Peyer's patch (tissue), 4 donors: ENCODE measurements around the gene MMP28. TPM values are rescaled to one million over a fixed set of nuclear protein-coding genes. Genes with fewer than 3 reads are reported as not detected.
"Not testable (repeated sequence)": the region's sequence is repeated elsewhere in the genome, so short reads cannot be mapped to it uniquely, and the experiment has no call there.

Experiments used
- DNase-seq, 3 donors: peaks; one replicate each; pipeline ENCODE4 v3.0.0-alpha.2; 2017 to 2019
- H3K27ac ChIP-seq, 4 donors: fragments of 200-600 bp; sonication (generic); one replicate each; pipeline ENCODE4 v1.5.1; 2016 to 2019
- H3K27me3 ChIP-seq, 2 donors: fragments of 200-600 bp; sonication (generic); one replicate each; pipeline ENCODE4 v1.5.1; 2019
- H3K36me3 ChIP-seq, 3 donors: fragments of 200-600 bp; sonication (generic); one replicate each; pipeline ENCODE4 v1.5.1; 2016 to 2019
- H3K4me1 ChIP-seq, 4 donors: fragments of 200-600 bp; sonication (generic); one replicate each; pipeline ENCODE4 v1.5.1; 2016 to 2019
- H3K4me3 ChIP-seq, 4 donors: fragments of 200-600 bp; sonication (generic); 1 replicate in 3 of 4; 2 replicates in 1 of 4; pipeline ENCODE4 v1.5.1; 2016 to 2019; ENCODE audit warnings: mild to moderate bottlenecking in 1 of 4
- H3K9me3 ChIP-seq, 4 donors: fragments of 200-600 bp; sonication (generic); one replicate each; pipeline ENCODE4 v1.5.1; 2016 to 2019; ENCODE audit warnings: mild to moderate bottlenecking in 1 of 4
- CTCF ChIP-seq, 6 experiments: fragments of 450-650 bp in 4 of 6; fragments of 200-600 bp in 2 of 6; sonication (generic) in 1 of 6; IDR thresholded peaks; one replicate each; pipeline ENCODE4 v1.5.1; 2017 to 2019; ENCODE audit warnings: antibody characterized with exemption in 6 of 6, mild to moderate bottlenecking in 3 of 6, moderate library complexity in 1 of 6
- POLR2A ChIP-seq, 2 donors: fragments of 450-650 bp; IDR thresholded peaks; one replicate each; pipeline ENCODE4 v1.5.1; 2017; ENCODE audit warnings: antibody characterized with exemption in 2 of 2, mild to moderate bottlenecking in 2 of 2, moderate library complexity in 2 of 2
- total RNA-seq, 4 donors: library from RNA; depleted of rRNA; stranded (reverse); fragments of >200 nt; gene quantifications; one replicate each; pipeline ENCODE4 v1.1.0, GENCODE V29; 2016

The MMP28 gene
- total RNA-seq, 4 donors from 2014 or later = 3.3 to 85.3 (median 56.7) TPM

DNA sequence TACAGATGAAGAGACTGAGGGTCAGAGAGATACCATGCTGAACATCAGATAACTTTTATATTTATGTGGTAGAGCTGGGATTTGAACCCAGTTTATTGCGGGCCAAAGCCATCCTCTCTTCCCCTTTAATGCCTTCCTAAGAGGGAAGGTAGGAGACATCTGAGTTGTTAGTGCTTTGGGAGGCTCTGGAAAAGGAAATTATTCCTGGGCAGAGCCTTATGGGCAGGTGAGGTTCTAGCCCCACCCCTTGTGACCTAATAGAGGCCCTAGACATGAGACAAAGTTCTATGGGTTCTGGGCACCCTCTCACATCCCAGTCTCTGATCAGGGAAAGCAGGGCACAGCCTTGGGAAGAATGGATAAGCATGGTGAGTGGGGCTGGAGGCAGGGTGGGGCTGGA is 34.9 kb downstream of the MMP28 start, which contains the start of gene C17orf50:
Gene C17orf50 (plus strand): TSS at position 301 of the 400 bp plus-strand sequence. CDS start 55 bp downstream, at position 356.
- Histone ChIP-seq H3K27me3 (no peaks in the 10 kb centered on the region), H3K4me1 (peaks cover 0 to 19% (median 1%) of the 10 kb centered on the region in 4 donors), H3K4me3 (no peak within 1 kb of the TSS), H3K36me3 (no peaks in the 10 kb centered on the region), H3K9me3 (no peaks in the 10 kb centered on the region), H3K27ac (no peak within 1 kb of the TSS)
- no peak for DNase-seq
- no peak for TF ChIP-seq CTCF (IDR thresholded peaks at IDR 0.05)
- no peak for TF ChIP-seq POLR2A (IDR thresholded peaks at IDR 0.05)

DNA sequence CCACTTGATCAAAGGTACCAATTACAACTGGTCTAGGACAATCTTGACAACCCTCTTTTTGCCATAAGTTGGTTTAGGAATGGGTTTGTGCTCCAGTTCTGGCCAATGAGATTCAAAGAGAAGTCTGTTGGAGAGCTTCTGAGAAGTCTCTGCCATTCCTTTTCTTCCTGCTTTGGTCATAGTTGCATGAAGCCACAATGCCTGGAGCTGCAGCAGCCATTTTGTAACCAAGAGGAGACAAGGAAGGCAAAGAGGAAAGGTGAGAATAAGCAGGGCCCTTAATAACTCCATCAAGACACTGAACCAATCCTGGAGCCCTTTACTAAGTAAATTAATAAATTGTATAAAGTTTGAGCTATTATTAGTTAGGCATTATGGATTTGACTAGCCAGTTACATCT is 38.2 kb downstream of the MMP28 start:
- H3K27ac ChIP-seq = no peak overlapping the region
- TF ChIP-seq CTCF (IDR thresholded peaks at IDR 0.05) (no peak), POLR2A (IDR thresholded peaks at IDR 0.05) (no peak)
- H3K4me1 ChIP-seq = no peaks in the 10 kb centered on the region
- no peak overlapping the region for H3K4me3 ChIP-seq
- no peak for DNase-seq
- H3K27me3 ChIP-seq = no peaks in the 10 kb centered on the region
- no peaks in the 10 kb centered on the region for H3K9me3 ChIP-seq
- H3K36me3 ChIP-seq = no peaks in the 10 kb centered on the region

GRCh38 chr17:35752945-35753764 is 42.3 kb downstream of the MMP28 start, which contains the start of gene GAS2L2:
Gene GAS2L2, minus strand, starts transcription at chr17:35753239. Its CDS starts 389 bp downstream, at chr17:35752850.
- Histone ChIP-seq H3K4me3 (no peak within 1 kb of the TSS), H3K9me3 (no peaks in the 10 kb centered on the region), H3K36me3 (no peaks in the 10 kb centered on the region), H3K4me1 (peaks cover 0 to 12% (median 2%) of the 10 kb centered on the region in 4 donors), H3K27me3 (peaks cover 0 to 4% of the 10 kb centered on the region in 2 donors), H3K27ac (no peak within 1 kb of the TSS)
- TF ChIP-seq POLR2A (IDR thresholded peaks at IDR 0.05) (no peak), CTCF (IDR thresholded peaks at IDR 0.05) (no peak)
- no peak for DNase-seq

DNA sequence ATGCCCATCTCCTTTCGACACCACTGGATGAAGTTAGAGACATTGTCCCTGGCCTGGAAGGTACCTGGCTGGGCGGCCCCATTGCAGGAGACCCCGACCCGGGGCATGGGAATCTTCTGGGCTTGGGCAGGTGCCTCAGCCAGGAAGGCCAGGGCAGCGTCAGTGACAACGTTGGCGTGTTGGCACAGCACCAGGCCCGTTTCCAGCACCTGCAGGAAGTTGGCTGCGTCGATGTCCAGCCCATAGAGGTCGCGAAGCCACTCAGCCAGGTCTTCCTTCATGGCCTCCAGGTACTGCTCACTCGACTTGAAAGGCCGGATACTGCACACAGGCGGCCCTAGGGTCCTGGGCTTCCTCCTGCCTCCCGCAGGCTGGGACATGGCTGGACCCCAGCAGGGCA is 43.0 kb downstream of the MMP28 start:
- peaks cover 0 to 4% of the 10 kb centered on the region in 2 donors for H3K27me3 ChIP-seq

DNA sequence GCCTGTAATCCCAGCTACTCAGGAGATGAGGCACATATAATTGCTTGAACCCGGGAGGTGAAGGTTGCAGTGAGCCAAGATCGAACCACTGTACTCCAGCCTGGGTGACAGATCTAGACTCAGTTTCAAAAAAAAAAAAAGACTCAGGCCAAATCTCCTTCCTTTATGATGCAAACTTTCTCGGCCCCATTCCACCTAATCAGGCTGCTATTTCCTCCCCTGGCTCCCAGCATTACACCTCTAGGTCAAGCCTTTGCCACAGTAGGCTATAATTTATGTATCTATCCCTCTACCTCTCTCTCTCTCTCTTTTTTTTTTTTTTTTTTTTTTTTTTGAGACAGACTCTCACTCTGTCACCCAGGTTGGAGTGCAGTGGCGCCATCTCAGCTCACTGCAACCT is 43.9 kb downstream of the MMP28 start:
- not testable (repeated sequence) for H3K27me3 ChIP-seq, H3K36me3 ChIP-seq, H3K9me3 ChIP-seq, H3K4me3 ChIP-seq, H3K27ac ChIP-seq, DNase-seq
- peaks cover 0 to 20% (median 2%) of the 10 kb centered on the region in 4 donors for H3K4me1 ChIP-seq

More for the DNA sequence above, 43.0 kb downstream of the MMP28 start:
- Histone ChIP-seq H3K4me3 (no peak overlapping the region), H3K27ac (no peak overlapping the region), H3K36me3 (no peaks in the 10 kb centered on the region), H3K9me3 (no peaks in the 10 kb centered on the region), H3K4me1 (peaks cover 0 to 17% (median 2%) of the 10 kb centered on the region in 4 donors)
- no peak for DNase-seq
- no peak for TF ChIP-seq CTCF (IDR thresholded peaks at IDR 0.05)
- no peak for TF ChIP-seq POLR2A (IDR thresholded peaks at IDR 0.05)
